HepG2 (cell line): ENCODE results near the gene INO80C.
"Not testable (repeated sequence)": the region's sequence is repeated elsewhere in the genome, so short reads cannot be mapped to it uniquely, and the experiment has no call there.

ENCODE experiments used
- BRCA1 ChIP-seq: sonication (generic); formaldehyde crosslinking; IDR thresholded peaks from 2 replicates; pipeline ENCODE4 v1.4.0; 2020; ENCODE audit warnings: missing genetic modification reagents
- CTCF ChIP-seq: sonication (generic); formaldehyde crosslinking; IDR thresholded peaks from 2 replicates; pipeline ENCODE4 v1.5.0; 2020; ENCODE audit warnings: mild to moderate bottlenecking, missing genetic modification reagents, moderate library complexity
- EP300 ChIP-seq, 3 experiments: sonication (generic) in 1 of 3; formaldehyde crosslinking in 1 of 3; IDR thresholded peaks; 2 replicates each; pipeline versions ENCODE4 v1.5.1 to v1.6.1; 2011 to 2020; ENCODE audit warnings: low read depth in 2 of 3, low read length in 2 of 3, borderline replicate concordance in 1 of 3, improper control_type of control experiment in 1 of 3, mild to moderate bottlenecking in 1 of 3, missing genetic modification reagents in 1 of 3, moderate library complexity in 1 of 3
- ETV5 ChIP-seq: IDR thresholded peaks from 2 replicates; pipeline ENCODE4 v1.6.1; 2018; ENCODE audit warnings: missing biosample characterization, missing genetic modification reagents, inconsistent platforms, borderline replicate concordance
- FOXK1 ChIP-seq: sonication (generic); formaldehyde crosslinking; IDR thresholded peaks from 2 replicates; pipeline ENCODE4 v1.4.0; 2020; ENCODE audit warnings: low read depth, missing genetic modification reagents, borderline replicate concordance
- POLR2A ChIP-seq, 2 experiments: IDR thresholded peaks; 2 replicates each; pipeline ENCODE4 v1.6.1; 2011; ENCODE audit warnings: low read depth in 2 of 2, low read length in 2 of 2, mild to moderate bottlenecking in 1 of 2, moderate library complexity in 1 of 2; ENCODE audit not compliant: insufficient read depth in 1 of 2
- SRSF1 ChIP-seq: fragments of 200-400 bp; formaldehyde crosslinking; optimal IDR thresholded peaks from 2 replicates; pipeline ENCODE3; 2017; ENCODE audit warnings: mild to moderate bottlenecking, low read depth, low read length, moderate library complexity
- ZFP91 ChIP-seq: sonication (generic); formaldehyde crosslinking; IDR thresholded peaks from 2 replicates; pipeline ENCODE4 v1.9.0; 2022; ENCODE audit warnings: missing genetic modification reagents, mild to moderate bottlenecking, borderline replicate concordance
- ZNF644 ChIP-seq: IDR thresholded peaks from 2 replicates; pipeline ENCODE4 v1.6.1; 2016; ENCODE audit warnings: low read depth
- ZNF710 ChIP-seq: sonication (generic); formaldehyde crosslinking; IDR thresholded peaks from 2 replicates; pipeline ENCODE4 v1.5.0; 2020; ENCODE audit warnings: mild to moderate bottlenecking, missing genetic modification reagents, borderline replicate concordance

DNA sequence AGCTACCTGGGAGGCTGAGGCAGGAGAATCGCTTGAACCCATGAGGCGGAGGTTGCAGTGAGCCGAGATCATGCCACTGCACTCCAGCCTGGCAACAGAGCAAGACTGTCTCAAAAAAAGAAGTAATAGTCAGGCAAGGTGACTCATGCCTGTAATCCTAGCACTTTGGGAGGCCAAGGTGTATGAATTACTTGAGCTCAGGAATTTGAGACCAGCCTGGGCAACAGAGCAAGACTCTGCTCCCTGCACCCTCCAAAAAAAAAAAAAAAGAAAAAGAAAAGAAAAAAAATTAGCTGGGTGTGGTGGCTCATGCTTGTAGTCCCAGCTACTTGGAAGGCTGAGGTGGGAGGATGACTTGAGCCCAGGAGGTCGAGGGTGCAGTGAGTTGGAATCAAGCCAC is 44.7 kb downstream of the INO80C start:
- not testable (repeated sequence) for TF ChIP-seq ETV5; CTCF (CRISPR knock-in tag); SRSF1; ZNF710 (CRISPR knock-in tag); ZFP91 (CRISPR knock-in tag); BRCA1 (CRISPR knock-in tag); EP300 (IDR thresholded peaks at IDR 0.05; ENCODE audit: low read depth in 2 of 2, low read length in 2 of 2); EP300 (CRISPR knock-in tag; IDR thresholded peaks at IDR 0.05; ENCODE audit: borderline replicate concordance); POLR2A (IDR thresholded peaks at IDR 0.05; ENCODE audit: insufficient read depth in 1 of 2, low read depth in 2 of 2, low read length in 2 of 2); FOXK1; ZNF644 (CRISPR knock-in tag)
